Gastroesophageal sphincter (tissue), 3 donors: ENCODE results near the gene LIPC.

Experiments
- CTCF ChIP-seq, 4 experiments: fragments of 200-600 bp in 2 of 4; fragments of 450-650 bp in 2 of 4; sonication (generic) in 1 of 4; IDR thresholded peaks; one replicate each; pipeline ENCODE4 v1.5.1; 2017 to 2019; ENCODE audit warnings: antibody characterized with exemption in 4 of 4, mild to moderate bottlenecking in 2 of 4, moderate library complexity in 2 of 4
- EP300 ChIP-seq: sonication (generic); formaldehyde crosslinking; IDR thresholded peaks from one replicate; pipeline ENCODE4 v1.6.1; 2017; ENCODE audit warnings: antibody characterized with exemption, mild to moderate bottlenecking
- POLR2A ChIP-seq, 2 donors: fragments of 450-650 bp; IDR thresholded peaks; one replicate each; pipeline ENCODE4 v1.6.1; 2017; ENCODE audit warnings: antibody characterized with exemption in 2 of 2, mild to moderate bottlenecking in 2 of 2, moderate library complexity in 1 of 2
- POLR2AphosphoS5 ChIP-seq: sonication (generic); formaldehyde crosslinking; IDR thresholded peaks from one replicate; pipeline ENCODE4 v1.6.1; 2017; ENCODE audit warnings: antibody characterized with exemption

GRCh38 chr15:58431221-58432149 is at the start of gene LIPC:
- TF ChIP-seq CTCF (IDR thresholded peaks at IDR 0.05) (no peak), POLR2A (IDR thresholded peaks at IDR 0.05) (no peak), POLR2AphosphoS5 (no peak), EP300 (no peak)
